GM21576 (cell line): ENCODE data around the gene IL17B.
"Not testable (repeated sequence)": the region's sequence is repeated elsewhere in the genome, so short reads cannot be mapped to it uniquely, and the experiment has no call there.

ENCODE experiments used
- ATAC-seq: cut with Tn5 transposase; IDR thresholded peaks from one replicate; pipeline ENCODE4 v1.9.1; 2021; ENCODE audit warnings: mild to moderate bottlenecking, moderate library complexity; ENCODE audit not compliant: unreplicated experiment

The IL17B gene

DNA sequence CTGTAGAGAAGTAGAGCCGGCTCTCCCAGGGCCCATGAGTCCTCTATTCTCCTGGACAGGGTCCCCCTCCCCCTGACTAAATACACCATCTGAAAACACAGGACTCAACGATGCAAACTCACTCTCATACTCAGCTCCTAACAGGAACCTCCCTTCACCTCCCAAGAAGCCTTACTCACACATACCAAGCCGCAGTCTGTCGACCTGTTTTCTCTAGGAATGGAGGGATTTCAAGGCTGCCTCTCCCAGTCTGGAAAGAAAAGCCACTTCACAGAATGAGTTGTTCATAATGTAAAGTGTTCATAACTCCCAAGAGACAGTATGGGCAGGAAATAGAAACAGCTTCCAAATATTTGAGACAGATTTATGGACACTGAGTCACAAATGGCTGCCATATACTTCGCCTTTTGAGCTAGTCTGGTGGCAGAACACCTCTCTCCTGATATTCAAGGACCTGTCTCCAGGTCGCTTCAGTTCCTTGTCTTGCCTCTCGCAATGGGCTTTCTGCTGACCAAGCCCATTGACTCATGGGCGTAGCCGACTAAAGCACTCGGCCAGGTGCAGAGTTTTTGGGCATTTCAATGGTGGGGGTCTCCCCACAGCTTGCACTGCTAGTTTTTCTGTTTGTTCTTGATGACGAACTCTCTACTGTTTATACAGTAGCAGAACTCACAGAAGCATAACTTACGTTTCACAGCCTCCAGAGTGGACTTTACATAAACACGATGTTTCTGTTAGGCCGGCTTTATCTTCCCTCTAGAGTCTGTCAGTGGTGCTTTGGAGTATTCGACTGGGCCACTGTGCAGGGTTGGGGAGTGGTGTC, 25.0 kb upstream of the IL17B start:
- ATAC-seq, result no peak

DNA sequence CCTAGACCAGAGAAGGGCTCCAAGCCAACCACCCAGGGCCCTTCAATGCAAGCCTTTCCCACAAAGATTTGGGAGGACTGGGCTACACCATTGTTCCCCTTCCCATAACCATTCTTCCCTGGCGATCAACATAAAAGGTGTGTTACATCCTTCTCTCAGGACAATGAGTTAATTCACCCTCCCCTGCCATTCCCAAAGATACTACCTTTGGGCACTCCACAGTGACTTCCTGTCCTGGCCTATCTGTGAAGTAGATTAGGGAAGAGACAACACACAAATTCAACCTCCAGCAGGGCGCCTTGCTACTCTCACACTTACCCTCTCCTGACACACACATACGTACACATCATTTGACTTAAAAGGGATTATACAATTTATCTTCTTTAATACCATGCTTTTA, 23.2 kb upstream of the IL17B start:
- no peak for ATAC-seq

DNA sequence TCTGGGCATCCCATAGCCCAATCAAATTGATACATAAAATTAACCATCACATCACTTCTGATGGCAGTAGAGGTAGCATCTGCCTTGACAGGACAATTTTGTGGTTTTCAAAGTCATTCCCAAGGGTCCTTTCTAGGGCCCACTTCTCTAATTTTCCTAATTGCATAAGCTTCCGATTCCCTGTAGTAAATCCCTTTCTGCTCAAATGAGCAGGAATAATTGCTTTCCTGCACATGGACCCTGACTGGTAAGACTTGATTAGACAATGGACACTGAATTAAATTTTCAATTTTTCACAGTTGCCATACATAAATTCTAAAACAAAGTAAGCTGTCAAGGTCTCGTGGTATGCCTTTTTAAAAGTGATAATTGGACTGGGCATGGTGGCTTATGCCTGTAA, 22.0 kb upstream of the IL17B start:
- ATAC-seq, result no peak

DNA sequence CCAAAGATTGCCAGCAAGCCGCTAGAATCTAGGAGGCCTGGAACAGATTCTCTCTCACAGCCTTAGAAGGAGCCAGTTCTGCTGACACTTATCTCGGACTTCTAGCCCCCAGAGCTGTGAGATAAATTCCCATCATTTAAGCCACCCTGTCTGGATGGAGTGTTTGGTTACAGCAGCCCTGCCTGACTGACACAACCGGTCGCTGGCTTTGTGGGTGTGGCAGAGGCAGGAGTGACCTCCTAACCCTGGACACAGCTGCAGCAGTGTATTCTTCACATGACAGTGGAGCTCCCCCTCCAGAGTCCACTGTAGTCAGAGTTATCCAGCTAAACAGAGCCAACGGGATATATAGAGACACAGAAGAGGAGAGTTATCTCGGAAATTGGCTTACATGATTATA, 21.2 kb upstream of the IL17B start:
- no peak for ATAC-seq

DNA sequence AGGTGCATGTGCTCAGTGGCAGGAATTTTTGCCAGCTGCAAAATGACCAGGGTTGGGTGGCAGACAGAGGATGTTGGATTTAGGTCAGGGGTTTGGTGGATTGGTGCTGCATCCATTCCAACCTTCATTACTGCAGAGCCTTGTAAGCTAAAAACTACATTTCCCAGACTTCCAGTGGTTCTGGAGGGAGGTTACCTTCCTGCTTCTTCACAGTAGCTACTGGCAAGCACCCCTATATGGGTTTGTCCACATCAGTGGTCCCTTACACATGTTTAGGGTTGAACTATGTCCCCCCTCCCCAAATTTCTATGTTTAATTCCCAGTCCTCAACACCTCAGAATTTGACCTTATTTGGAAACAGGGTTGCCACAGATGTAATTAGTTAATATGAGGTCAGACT, 20.7 kb upstream of the IL17B start:
- no peak for ATAC-seq

DNA sequence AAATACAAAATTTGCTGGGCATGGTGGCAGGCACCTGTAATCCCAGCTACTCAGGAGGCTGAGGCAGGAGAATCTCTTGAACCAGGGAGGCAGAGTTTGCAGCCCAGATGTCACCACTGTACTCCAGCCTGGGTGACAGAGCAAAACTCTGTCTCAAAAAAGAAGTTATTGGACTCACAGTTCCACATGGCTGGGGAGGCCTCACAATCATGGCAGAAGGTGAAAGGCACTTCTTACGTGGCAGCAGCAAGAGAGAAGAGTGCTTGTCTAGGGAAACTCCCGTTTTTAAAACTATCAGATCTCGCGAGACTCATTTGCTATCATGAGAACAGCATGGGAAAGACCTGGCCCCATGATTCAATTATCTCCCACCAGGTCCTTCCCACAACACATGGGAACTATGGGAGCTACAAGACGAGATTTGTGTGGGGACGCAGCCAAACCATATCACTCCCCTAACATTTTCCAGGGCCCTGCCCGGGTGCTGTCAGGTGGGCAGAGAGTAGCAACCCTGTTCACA, 19.7 kb upstream of the IL17B start:
- not testable (repeated sequence) for ATAC-seq

DNA sequence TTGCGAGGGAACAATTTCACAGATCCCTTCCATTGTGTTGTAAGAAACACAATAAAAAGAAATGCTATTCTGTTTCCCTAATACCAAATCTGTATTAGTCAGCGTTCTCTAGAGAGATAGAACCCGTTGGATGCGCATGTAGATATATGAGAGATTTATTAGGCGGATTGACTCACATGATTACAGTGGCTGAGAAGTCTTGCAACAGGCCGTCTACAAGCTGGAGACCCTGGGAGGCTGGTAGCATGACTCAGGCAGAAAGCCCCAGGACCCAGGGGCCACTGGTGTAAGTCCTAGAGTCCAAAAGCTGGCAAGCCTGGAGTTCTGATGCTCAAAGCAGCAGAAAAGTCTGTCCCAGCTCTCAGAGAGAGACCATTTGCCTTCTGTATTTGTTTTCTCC, 18.4 kb upstream of the IL17B start:
- no peak for ATAC-seq

DNA sequence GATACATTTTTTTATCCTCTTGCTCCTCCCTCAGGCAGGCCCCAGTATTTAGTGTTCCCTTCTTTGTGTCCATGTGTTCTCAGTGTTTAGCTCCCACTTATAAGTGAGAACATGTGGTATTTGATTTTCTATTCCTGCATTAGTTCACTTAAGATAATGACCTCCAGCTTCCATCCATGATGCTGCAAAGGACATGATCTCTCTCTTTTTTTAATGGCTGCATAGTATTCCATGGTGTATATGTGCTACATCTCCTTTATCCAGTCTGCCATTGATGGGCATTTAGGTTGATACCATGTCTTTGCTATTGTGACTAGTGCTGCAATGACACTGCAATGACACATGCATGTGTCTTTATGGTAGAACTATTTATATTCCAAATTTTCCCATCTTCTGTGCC, 15.9 kb upstream of the IL17B start:
- not testable (repeated sequence) for ATAC-seq

DNA sequence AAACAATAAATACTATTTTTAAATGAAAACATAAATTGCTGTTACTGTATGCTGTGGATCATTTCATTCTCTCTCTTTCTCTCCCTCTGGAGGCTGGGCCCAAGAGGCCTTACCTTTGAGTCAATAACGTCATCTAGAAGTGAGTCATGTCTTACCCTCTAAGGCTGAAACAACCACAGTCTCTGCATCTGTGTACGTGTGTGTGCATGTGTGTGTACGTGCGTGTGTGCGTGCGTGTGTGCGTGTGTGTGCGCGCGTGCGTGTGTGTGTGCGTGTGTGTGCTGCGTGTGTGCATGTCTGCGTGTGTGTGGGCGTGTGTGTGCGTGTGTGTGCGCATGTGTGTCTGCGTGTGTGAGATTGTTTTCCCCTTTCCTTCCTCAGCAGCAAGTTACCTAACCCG, 13.6 kb upstream of the IL17B start:
- ATAC-seq, result no peak

DNA sequence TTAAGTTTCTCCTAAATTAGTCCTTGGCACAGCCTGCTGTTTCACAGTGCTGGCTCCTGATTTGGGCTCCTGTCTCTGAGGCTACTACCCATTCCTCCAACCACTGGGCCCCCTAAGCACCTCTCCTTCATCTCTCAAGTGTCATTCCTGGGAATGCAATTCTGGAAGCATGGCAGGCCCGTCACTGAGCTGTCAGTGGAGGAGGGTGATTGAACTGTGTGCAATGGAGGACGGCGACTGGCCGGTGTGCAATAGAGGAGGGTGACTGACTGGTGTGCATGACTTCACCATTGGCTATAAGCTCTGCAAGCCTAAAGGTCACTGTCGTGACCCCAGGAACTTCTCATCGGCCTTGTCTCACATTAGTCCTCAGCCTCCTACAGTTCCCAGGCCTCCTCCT, 12.4 kb upstream of the IL17B start:
- ATAC-seq, result no peak

DNA sequence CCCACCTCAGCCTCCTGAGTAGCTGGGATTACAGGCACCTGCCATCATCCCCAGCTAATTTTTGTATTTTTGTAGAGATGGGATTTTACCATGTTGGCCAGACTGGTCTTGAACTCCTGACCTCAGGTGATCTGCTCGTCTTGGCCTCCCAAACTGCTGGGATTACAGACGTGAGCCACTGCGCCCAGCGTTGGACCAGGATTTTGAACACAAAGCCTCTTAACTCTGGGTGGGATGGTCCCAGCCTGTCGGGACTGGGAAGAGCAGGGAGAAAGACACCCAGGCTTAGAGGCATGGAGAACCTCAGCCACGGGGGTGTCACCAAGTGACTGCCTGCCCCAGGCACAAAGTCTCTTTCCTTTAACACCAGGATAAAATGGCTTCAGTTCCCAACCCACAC, 12.0 kb upstream of the IL17B start:
- not testable (repeated sequence) for ATAC-seq

DNA sequence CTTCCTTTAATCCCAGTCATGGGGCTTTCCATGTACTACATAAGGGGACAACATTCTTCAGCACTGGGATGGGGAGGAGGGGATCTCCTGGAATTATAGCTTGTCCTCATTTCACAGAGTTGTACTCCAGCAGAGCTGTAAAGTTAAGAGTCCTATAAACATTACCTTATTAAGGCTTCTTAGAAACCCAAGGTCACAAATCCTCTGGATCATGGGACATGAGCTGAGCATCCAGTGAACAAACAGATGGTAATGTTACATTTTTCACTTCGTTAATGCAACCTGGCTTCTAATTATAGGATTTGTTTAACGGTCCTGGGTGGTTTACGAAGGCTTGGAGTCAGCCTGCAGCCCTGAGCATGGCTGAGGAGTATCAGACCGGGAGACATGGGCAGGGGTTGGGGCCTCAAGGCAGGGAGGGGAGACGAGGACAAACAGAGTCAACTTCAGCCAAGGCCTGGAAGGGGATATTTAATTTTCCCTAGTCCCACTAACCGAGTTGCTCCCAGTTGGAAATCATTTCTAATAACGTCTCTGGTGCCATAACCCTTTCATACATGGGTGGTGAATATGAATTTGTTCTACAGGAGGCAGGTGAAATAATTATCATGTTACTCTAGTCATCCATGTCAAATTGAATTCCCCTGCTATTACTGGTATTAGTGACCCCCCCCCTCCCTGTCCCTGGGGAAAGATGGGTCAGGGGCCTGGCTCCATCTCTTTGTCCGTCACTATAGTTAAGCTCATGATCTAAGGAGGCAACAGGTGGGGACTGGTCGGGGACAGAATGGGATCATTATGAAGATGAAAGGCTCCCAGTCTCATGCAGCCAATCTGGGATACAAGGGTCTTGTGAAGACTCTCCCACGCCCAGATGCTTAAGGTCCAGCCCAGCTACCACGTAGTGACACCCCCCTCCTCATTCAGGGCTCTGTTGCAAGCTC, 10.7 kb upstream of the IL17B start:
- ATAC-seq, result no peak

DNA sequence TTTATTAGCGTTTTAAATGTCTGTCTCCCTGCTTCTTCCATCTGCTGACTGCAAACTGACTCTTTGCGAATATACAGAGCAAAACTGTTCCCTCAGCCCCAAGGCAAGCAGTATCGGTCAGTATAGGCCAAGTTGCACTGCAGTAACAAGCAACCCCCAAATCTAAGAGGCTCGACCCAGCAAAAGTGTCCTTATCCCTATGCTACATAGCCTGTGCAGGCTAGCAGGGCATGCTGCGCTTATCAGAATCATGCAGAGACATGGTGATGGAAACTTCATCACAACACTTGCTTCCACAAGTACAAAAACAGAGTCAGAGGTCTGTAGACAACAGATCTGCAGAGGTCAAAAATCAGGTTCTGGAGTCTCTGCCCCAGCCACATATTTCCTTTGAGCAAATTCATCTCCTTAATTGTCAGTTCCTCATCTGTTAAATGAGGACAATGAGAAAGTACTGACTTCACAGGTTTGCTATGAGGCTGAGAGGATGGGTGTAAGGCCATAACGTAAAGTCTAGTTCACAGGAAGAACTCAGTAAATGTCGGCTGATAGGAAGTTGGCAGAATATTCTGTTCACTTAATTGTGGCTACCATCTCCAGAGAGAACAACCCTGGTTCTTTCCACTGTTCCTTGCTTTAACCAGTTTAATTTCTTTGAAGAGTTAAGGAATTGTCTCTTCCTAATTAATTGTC, 9.6 kb upstream of the IL17B start:
- no peak for ATAC-seq

DNA sequence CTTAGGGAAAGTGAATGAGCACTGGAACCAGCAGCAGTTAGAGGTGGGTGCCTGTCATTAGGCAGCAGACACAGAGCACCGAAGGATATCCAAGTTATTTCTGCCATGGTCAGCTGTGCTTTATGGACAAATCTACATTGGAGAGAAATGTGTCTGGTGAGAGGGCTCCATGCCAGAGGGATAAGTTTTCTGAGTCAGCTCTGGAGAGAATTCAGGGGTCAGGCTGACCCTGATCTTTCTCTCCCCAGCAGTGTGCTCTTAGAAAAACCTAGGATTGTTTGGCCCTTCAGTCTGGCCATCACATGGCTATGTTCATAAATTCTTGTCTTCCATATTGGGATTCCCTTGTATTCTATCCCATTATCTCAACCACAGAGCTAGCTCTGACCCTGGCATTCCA, 8.9 kb upstream of the IL17B start:
- no peak for ATAC-seq

DNA sequence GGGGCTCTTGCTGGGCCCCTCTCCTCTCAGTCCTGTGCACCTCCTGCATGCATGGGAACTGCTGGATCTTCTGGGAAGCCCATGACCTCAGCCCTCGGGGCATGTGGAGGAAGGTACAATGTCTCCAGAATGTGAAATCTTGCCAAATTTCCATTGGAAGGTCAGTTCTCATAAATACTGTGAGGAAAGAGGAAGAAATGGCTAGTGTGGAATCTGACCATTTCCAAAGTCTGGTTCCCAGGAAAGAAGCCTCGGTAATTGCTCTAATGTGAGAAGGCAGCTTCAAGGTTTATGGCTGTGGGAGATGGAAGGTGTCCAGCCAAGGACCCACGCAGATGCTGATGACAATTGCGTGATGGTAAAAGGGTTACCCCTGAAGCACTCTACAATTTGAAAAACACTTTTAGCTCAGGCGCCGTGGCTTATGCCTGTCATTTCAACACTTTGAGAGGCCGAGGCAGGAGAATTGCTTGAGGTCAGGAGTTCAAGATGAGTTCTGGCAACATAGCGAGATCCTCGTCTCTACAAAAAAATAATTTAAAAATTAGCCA, 8.1 kb upstream of the IL17B start:
- no peak for ATAC-seq

DNA sequence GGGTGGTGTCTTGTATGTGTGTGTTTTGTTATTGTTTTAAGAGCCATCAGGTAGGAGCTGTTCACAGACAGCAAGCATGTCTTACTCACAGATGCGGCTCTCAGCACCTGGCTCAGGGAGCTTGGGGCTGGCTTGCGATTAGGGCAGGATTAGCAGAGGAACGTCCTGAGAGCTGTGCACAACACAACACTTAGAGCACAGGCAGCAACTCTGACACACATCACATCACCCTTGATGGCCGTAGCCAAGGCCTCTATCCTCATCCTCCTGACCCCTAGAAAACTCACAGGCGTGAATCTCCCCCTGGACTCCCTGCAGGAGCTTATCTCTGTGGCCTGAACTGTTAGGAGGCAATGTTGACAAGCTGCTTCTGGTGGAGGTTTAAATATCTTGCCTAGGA, 7.1 kb upstream of the IL17B start:
- no peak for ATAC-seq

DNA sequence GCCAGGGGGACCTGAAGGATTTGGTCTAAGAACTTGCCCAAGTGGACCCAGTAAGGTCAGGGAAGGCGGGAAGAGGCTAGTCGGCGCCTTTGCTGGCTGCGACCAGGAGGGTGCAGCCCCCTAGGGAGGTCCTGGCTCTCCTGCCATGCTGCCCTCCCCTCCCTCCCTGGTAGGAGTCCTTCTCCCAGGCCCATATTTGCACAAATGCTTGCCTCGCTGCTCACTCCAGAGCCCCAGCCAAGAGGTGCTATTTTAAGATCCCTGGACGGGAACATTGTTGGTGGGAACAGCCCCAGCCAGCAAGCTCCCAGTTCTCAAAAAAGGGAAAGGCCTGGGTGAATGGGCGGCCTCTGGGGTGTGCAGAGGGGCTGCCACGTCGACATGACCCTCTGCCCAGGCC, 4.3 kb upstream of the IL17B start:
- no peak for ATAC-seq

DNA sequence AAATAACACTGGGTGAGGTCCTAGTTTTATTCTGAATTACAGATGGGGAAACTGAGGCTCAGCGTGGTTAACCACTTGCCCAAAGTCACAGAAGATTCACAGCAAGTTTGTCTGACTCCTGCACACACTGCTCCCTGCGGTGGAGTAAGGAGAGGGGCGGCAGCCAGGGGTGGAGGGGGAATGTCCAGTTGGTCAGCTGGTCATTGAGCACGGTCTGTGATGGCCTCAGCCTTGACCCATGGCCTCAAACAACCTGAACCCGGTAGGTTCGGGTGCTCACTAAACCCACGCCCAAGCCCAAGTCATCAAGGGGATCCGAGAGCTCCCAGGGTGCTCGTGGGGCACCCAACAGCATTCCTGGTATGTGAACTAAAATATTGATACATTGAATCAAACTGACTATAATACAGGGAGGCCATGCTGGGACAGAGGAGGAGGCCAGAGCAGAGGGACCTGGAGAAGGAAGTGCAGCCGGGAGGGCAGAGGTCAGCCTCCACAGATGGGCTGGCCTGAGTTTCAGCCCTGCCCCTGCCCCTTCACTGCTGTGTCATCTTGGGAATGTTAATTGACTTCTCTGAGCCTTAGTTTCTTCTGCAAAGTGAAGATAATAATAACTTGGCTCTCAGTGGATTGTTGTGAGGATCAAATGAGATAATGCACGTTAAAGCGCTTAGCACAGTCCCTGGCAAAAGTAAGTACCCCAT, 3.6 kb upstream of the IL17B start:
- no peak for ATAC-seq

DNA sequence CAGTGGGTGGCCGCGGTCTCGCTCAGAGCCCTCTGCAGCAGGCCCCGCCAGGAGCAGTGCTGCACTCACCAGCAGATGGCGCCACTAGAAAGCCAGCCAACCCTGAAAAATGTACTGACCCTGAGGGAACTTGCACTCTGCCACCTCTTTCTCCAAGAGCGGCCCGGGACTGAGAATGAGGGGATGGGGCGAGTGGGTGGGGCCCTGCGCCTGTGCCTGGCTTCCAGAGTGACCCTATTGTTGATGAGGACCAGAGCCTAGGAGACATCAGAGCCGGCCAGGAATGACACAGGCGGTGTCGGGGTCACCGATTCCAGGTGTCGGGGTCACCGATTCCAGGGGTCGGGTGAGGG, 2.9 kb upstream of the IL17B start:
- ATAC-seq, result peak; percentile 68

DNA sequence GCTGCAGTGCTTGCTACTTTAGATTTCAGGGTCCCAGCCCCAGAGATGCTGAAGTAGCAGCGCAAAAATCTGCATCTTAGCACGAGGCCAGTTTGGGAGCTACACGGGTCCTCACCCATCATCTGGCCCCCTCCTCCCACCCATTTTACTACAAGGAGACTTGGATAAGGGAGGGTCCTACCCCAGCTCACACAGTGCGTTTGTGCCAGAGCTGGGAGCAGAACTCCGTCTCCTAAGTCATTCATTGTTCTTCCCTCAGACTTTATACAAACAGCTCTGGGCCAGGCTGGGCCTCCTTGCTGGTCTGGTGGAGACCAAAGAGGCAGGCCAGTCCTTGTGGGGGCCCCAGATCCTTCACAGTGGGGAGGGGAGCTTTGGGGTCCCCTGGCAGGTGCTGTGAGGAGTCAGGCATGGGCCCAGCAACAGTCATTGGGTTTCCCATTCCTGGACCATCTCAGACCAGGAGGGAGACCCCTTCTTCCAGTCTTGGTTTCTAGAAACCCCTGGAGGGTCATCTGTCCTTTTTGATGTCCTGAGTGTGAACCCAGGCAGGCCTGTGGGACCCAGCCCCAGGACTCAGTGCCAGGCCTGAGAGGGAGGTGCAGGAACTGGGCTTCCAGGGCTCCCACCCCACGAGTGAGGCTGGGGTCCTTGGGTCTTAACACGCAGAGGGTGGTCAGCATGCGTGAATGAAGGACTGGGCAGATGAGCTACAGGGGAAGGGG, 2.3 kb upstream of the IL17B start:
- no peak for ATAC-seq
